ENCODE data around the gene MACF1. TPM values are rescaled to one million over a fixed set of nuclear protein-coding genes. Genes with fewer than 3 reads are reported as not detected.

MACF1 gene
- total and polyA plus RNA-seq, 4 donors = 69.1 to 966 (median 233) TPM

DNA sequence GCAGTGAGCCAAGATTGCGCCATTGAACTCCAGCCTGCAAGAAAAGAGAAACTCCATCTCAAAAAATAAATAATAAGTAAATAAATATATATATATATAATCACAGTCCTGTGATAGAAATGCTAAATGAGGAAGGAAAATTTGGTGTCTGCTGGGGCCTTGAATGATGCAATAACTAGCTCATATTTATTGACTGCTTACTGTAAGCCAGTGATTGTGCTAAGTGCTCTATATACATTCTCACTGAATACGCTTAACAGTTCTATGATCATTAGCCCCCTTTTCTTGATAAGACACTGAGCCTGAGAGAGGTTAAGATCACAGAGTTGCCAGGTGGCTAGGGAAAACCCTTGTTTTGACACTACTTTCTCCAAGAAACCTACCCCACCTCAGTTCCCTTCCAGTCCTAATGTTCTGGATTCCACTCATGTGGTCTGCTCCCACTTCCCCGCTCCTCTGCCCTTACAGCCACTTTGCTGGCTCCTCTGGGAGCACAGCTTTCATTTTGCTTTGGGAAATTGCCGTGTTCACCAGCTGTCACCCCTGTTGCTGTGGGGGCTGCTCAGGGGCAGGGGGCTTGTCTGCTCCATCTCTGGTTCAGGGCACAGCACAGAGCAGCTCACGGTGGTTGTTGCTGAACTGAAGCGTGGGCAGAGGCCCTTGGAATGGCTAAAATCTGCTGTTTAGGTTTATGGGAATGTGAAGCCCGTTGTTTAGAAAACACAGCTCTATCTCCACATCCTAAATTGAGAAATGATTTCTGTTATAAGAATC, 284.5 kb downstream of the MACF1 start:
- DNase-seq = no peak
- ATAC-seq (ENCODE audit: insufficient read depth, low FRiP score) = no peak
- peaks cover 0 to 16% (median 15%) of the 10 kb centered on the region in 3 donors for H3K27me3 ChIP-seq (ENCODE audit: control insufficient read depth in 3 of 3, insufficient read depth in 3 of 3, low read length in 2 of 3)
- peaks cover 17 to 36% (median 28%) of the 10 kb centered on the region in 4 donors for H3K36me3 ChIP-seq (ENCODE audit: control insufficient read depth in 4 of 4, insufficient read depth in 4 of 4, low read length in 4 of 4)
- H3K27ac ChIP-seq (ENCODE audit: low read depth in 1 of 2, low read length in 1 of 2) = no peak overlapping the region
- no peak overlapping the region for H3K9ac ChIP-seq (ENCODE audit: insufficient read depth in 1 of 2, low read length in 2 of 2)
- H3K9me3 ChIP-seq (ENCODE audit: control insufficient read depth in 4 of 4, insufficient read depth in 3 of 4, low read length in 3 of 4) = no peaks in the 10 kb centered on the region
- TF ChIP-seq, protein P1, sequence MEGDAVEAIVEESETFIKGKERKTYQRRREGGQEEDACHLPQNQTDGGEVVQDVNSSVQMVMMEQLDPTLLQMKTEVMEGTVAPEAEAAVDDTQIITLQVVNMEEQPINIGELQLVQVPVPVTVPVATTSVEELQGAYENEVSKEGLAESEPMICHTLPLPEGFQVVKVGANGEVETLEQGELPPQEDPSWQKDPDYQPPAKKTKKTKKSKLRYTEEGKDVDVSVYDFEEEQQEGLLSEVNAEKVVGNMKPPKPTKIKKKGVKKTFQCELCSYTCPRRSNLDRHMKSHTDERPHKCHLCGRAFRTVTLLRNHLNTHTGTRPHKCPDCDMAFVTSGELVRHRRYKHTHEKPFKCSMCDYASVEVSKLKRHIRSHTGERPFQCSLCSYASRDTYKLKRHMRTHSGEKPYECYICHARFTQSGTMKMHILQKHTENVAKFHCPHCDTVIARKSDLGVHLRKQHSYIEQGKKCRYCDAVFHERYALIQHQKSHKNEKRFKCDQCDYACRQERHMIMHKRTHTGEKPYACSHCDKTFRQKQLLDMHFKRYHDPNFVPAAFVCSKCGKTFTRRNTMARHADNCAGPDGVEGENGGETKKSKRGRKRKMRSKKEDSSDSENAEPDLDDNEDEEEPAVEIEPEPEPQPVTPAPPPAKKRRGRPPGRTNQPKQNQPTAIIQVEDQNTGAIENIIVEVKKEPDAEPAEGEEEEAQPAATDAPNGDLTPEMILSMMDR (IDR thresholded peaks at IDR 0.05; ENCODE audit: control extremely low read depth, extremely low read depth) = no peak
- 61 to 69% methylated on average over 7 of the region's 7 CpGs for WGBS, 2 donors
- H3K4me3 ChIP-seq = no peak overlapping the region
- peaks cover 0 to 9% (median 0%) of the 10 kb centered on the region in 5 donors for H3K4me1 ChIP-seq (ENCODE audit: control insufficient read depth in 5 of 5, insufficient read depth in 5 of 5, low read length in 5 of 5)

DNA sequence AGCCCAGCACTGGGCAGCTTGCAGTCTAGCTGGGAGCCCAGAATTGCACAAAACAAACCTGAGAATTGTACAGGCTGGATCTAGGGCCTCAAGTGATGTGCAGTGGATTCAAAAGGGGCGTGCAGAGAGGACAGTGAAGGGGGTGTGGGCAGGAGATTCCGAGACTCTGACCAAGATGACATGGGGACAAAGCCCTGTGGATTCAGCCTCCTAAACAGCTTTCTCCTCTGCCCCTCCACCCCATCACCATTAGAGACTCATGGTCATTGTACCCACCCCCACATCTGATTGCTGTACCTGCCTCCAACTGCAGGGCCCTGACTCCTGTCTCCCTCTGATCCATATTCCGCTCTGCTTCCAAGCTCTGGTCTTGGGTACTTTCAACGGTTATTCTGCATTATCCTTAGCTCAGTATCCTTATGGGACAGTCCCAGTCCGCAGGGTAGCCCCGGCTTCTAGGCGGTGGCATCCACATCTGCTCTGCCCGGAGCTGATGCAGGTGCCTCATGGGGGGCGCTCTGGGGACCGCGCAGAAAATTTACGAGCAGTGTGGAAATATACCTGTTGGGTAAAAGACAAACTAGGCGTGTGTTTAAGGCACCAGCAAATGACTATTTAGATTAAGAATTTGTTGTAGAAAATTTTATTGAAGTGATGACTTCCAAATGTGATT, 285.2 kb downstream of the MACF1 start:
- TF ChIP-seq, protein P1 (IDR thresholded peaks at IDR 0.05; ENCODE audit: control extremely low read depth, extremely low read depth) = no peak
- H3K36me3 ChIP-seq (ENCODE audit: control insufficient read depth in 4 of 4, insufficient read depth in 4 of 4, low read length in 4 of 4) = peaks cover 13 to 32% (median 24%) of the 10 kb centered on the region in 4 donors
- H3K4me3 ChIP-seq = no peak overlapping the region
- WGBS, 2 donors = 62 to 63% methylated on average over 13 of the region's 13 CpGs
- no peak overlapping the region for H3K27ac ChIP-seq (ENCODE audit: low read depth in 1 of 2, low read length in 1 of 2)
- ATAC-seq (ENCODE audit: insufficient read depth, low FRiP score) (no peak), DNase-seq (no peak)
- no peaks in the 10 kb centered on the region for H3K9me3 ChIP-seq (ENCODE audit: control insufficient read depth in 4 of 4, insufficient read depth in 3 of 4, low read length in 3 of 4)
- peaks cover 0 to 17% (median 16%) of the 10 kb centered on the region in 3 donors for H3K27me3 ChIP-seq (ENCODE audit: control insufficient read depth in 3 of 3, insufficient read depth in 3 of 3, low read length in 2 of 3)
- H3K4me1 ChIP-seq (ENCODE audit: control insufficient read depth in 5 of 5, insufficient read depth in 5 of 5, low read length in 5 of 5) = peaks cover 0 to 9% (median 0%) of the 10 kb centered on the region in 5 donors
- no peak overlapping the region for H3K9ac ChIP-seq (ENCODE audit: insufficient read depth in 1 of 2, low read length in 2 of 2)

DNA sequence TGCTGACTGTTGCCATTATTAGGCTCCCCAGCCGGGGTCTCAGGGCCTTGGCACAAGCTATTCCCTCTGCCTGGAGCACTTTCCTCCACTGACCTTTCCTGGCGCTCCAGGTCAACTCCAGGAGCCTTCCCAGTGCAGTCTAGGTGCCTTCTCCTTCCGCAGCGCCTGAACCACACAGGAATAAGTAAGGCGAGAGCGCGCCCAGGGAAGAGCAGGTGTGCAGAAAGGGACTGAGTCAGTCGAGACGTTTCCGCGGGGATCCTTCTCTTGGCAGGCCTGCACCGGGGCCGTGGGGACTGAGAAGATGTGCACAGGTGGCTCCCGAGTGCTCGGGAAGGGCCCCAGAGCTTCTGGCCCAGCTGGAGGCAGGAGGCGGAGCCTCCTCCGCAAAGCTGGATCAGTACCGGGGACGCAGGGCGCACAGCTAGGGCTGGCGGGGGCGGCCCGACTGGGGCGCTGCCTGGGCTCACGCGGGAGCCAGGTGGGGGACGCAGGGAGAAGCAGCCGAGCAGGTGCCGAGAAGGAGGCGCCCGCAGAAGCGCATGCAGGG, 286.2 kb downstream of the MACF1 start:
- H3K4me3 ChIP-seq = peak overlapping the region; percentile 26
- 16% methylated on average over 23 to 32 of the region's 32 CpGs for WGBS, 2 donors
- TF ChIP-seq, protein P1 (IDR thresholded peaks at IDR 0.05; ENCODE audit: control extremely low read depth, extremely low read depth) = no peak
- H3K36me3 ChIP-seq (ENCODE audit: control insufficient read depth in 4 of 4, insufficient read depth in 4 of 4, low read length in 4 of 4) = peaks cover 10 to 24% (median 15%) of the 10 kb centered on the region in 4 donors
- ATAC-seq (ENCODE audit: insufficient read depth, low FRiP score) (peak; percentile 19), DNase-seq (no peak)
- H3K27ac ChIP-seq (ENCODE audit: low read depth in 1 of 2, low read length in 1 of 2) = no peak overlapping the region
- H3K9me3 ChIP-seq (ENCODE audit: control insufficient read depth in 4 of 4, insufficient read depth in 3 of 4, low read length in 3 of 4) = no peaks in the 10 kb centered on the region
- H3K9ac ChIP-seq (ENCODE audit: insufficient read depth in 1 of 2, low read length in 2 of 2) = no peak overlapping the region
- H3K27me3 ChIP-seq (ENCODE audit: control insufficient read depth in 3 of 3, insufficient read depth in 3 of 3, low read length in 2 of 3) = peaks cover 0 to 17% (median 16%) of the 10 kb centered on the region in 3 donors
- peaks cover 0 to 9% (median 0%) of the 10 kb centered on the region in 5 donors for H3K4me1 ChIP-seq (ENCODE audit: control insufficient read depth in 5 of 5, insufficient read depth in 5 of 5, low read length in 5 of 5)
